Thymus (tissue), 11 donors: ENCODE measurements around the gene STARD3. TPM values are rescaled to one million over a fixed set of nuclear protein-coding genes. Genes with fewer than 3 reads are reported as not detected.

ENCODE experiments used
- DNase-seq, 9 donors: peaks; one replicate each; pipeline ENCODE4 v3.0.0-alpha.2; 2013; ENCODE audit warnings: low spot score in 9 of 9, low read depth in 6 of 9, missing footprints in 1 of 9
- H3K27ac ChIP-seq, 2 donors: one replicate each; pipeline ENCODE4 v1.5.1; 2013; ENCODE audit warnings: control low read depth in 1 of 2, low read depth in 1 of 2, low read length in 1 of 2, mild to moderate bottlenecking in 1 of 2, moderate library complexity in 1 of 2
- H3K27me3 ChIP-seq, 2 donors: one replicate each; pipeline ENCODE4 v1.5.1; 2013; ENCODE audit warnings: low read length in 1 of 2; ENCODE audit not compliant: control insufficient read depth in 2 of 2, insufficient read depth in 1 of 2
- H3K36me3 ChIP-seq, 2 donors: one replicate each; pipeline ENCODE4 v1.5.1; 2013; ENCODE audit warnings: low read length in 1 of 2, mild to moderate bottlenecking in 1 of 2, moderate library complexity in 1 of 2; ENCODE audit not compliant: control insufficient read depth in 2 of 2, insufficient read depth in 2 of 2
- H3K4me1 ChIP-seq, 2 donors: one replicate each; pipeline ENCODE4 v1.5.1; 2013; ENCODE audit warnings: low read length in 2 of 2; ENCODE audit not compliant: control insufficient read depth in 2 of 2, insufficient read depth in 2 of 2
- H3K4me3 ChIP-seq, 2 donors: one replicate each; pipeline ENCODE4 v1.5.1; 2013; ENCODE audit warnings: low read length in 2 of 2, control low read depth in 1 of 2, mild to moderate bottlenecking in 1 of 2
- H3K9me3 ChIP-seq, 2 donors: one replicate each; pipeline ENCODE4 v1.5.1; 2013; ENCODE audit warnings: low read length in 1 of 2, mild to moderate bottlenecking in 1 of 2; ENCODE audit not compliant: control insufficient read depth in 2 of 2, insufficient read depth in 1 of 2
- WGBS: extraction: QIAGEN DNeasy Blood & Tissue Kit; methylation state at CpG from one replicate; pipeline ENCODE4 v1.1.7; 2013; 5-methylcytosine and 5-hydroxymethylcytosine counted together
- polyA plus RNA-seq: library from polyadenylated mRNA; stranded (reverse); fragments of 200-250 nt; gene quantifications from one replicate; pipeline ENCODE4 v1.2.3, GENCODE V29; 2013
- total RNA-seq: library from RNA; stranded (reverse); fragments of 120-200 nt; gene quantifications from one replicate; pipeline ENCODE4 v1.2.4, GENCODE V29; 2013
- donor health status: healthy.

Gene STARD3
- total and polyA plus RNA-seq, 2 donors = 15.1 to 113 TPM

- peaks cover 0 to 5% of the 10 kb centered on the region in 2 donors for H3K9me3 ChIP-seq
- H3K36me3 ChIP-seq = no peaks in the 10 kb centered on the region
- DNase-seq = peak in 4 of 9 donors; percentile 32 to 74 (median 48)
- peaks cover 14 to 49% of the 10 kb centered on the region in 2 donors for H3K4me1 ChIP-seq
- no peak overlapping the region for H3K27ac ChIP-seq
- H3K27me3 ChIP-seq = peaks cover 13 to 40% of the 10 kb centered on the region in 2 donors
- 48% methylated on average over 13 of the region's 13 CpGs for WGBS
- no peak overlapping the region for H3K4me3 ChIP-seq
Observed at GRCh38 chr17:39632153-39632941, 4.6 kb upstream of the STARD3 start.

GRCh38 chr17:39633570-39634183 lies 3.3 kb upstream of the STARD3 start:
- H3K27me3 ChIP-seq = peaks cover 4 to 27% of the 10 kb centered on the region in 2 donors

GRCh38 chr17:39634384-39634871 lies 2.5 kb upstream of the STARD3 start:
- 53% methylated on average over 2 of the region's 2 CpGs for WGBS
- no peak overlapping the region for H3K4me3 ChIP-seq
- H3K27ac ChIP-seq = no peak overlapping the region
- H3K9me3 ChIP-seq = peaks cover 0 to 2% of the 10 kb centered on the region in 2 donors
- no peaks in the 10 kb centered on the region for H3K36me3 ChIP-seq
- peaks cover 0 to 19% of the 10 kb centered on the region in 2 donors for H3K27me3 ChIP-seq
- DNase-seq = peak in 3 of 9 donors; percentile 26 to 63 (median 49)
- peaks cover 28 to 68% of the 10 kb centered on the region in 2 donors for H3K4me1 ChIP-seq

More at GRCh38 chr17:39633570-39634183, 3.3 kb upstream of the STARD3 start:
- Histone ChIP-seq H3K4me1 (peaks cover 25 to 60% of the 10 kb centered on the region in 2 donors), H3K36me3 (no peaks in the 10 kb centered on the region), H3K27ac (no peak overlapping the region), H3K4me3 (no peak overlapping the region), H3K9me3 (peaks cover 0 to 2% of the 10 kb centered on the region in 2 donors)
- WGBS = 93% methylated on average over 8 of the region's 8 CpGs
- no peak for DNase-seq

- H3K36me3 ChIP-seq = peaks cover 0 to 3% of the 10 kb centered on the region in 2 donors
- no peak overlapping the region for H3K27ac ChIP-seq
- no peak for DNase-seq
- H3K9me3 ChIP-seq = peaks cover 0 to 2% of the 10 kb centered on the region in 2 donors
- H3K27me3 ChIP-seq = peaks cover 0 to 8% of the 10 kb centered on the region in 2 donors
- H3K4me1 ChIP-seq = peaks cover 28 to 81% of the 10 kb centered on the region in 2 donors
- H3K4me3 ChIP-seq = no peak overlapping the region
- 95% methylated on average over 8 of the region's 8 CpGs for WGBS
Observed at GRCh38 chr17:39635614-39636176, 1.2 kb upstream of the STARD3 start.

- 27% methylated on average over 6 of the region's 6 CpGs for WGBS
- peaks cover 0 to 2% of the 10 kb centered on the region in 2 donors for H3K9me3 ChIP-seq
- H3K27ac ChIP-seq = peak overlapping the region; percentile 76 to 89
- no peak for DNase-seq
- H3K36me3 ChIP-seq = peaks cover 0 to 3% of the 10 kb centered on the region in 2 donors
- H3K4me1 ChIP-seq = peaks cover 27 to 80% of the 10 kb centered on the region in 2 donors
- H3K4me3 ChIP-seq = peak overlapping the region; percentile 88 to 92
- H3K27me3 ChIP-seq = peaks cover 0 to 5% of the 10 kb centered on the region in 2 donors
Observed at GRCh38 chr17:39636587-39636926, 387 bp upstream of the STARD3 start.

- H3K4me3 ChIP-seq = peak overlapping the region; percentile 88 to 92
- no peak for DNase-seq
- H3K27me3 ChIP-seq = no peaks in the 10 kb centered on the region
- peaks cover 21 to 64% of the 10 kb centered on the region in 2 donors for H3K4me1 ChIP-seq
- H3K9me3 ChIP-seq = peaks cover 0 to 2% of the 10 kb centered on the region in 2 donors
- H3K27ac ChIP-seq = no peak overlapping the region
- H3K36me3 ChIP-seq = peaks cover 0 to 3% of the 10 kb centered on the region in 2 donors
- WGBS = 97% methylated on average over 7 of the region's 7 CpGs
Observed at GRCh38 chr17:39638317-39638716, 1.4 kb downstream of the STARD3 start.

- WGBS = 92% methylated on average over 2 of the region's 2 CpGs
- H3K4me1 ChIP-seq = peaks cover 21 to 58% of the 10 kb centered on the region in 2 donors
Observed at GRCh38 chr17:39639043-39639442, 2.1 kb downstream of the STARD3 start.

GRCh38 chr17:39639566-39640458 lies 2.9 kb downstream of the STARD3 start:
- 97% methylated on average over 11 of the region's 11 CpGs for WGBS
- peaks cover 21 to 51% of the 10 kb centered on the region in 2 donors for H3K4me1 ChIP-seq
- peaks cover 0 to 2% of the 10 kb centered on the region in 2 donors for H3K9me3 ChIP-seq
- no peaks in the 10 kb centered on the region for H3K27me3 ChIP-seq
- H3K36me3 ChIP-seq = peaks cover 0 to 3% of the 10 kb centered on the region in 2 donors
- DNase-seq = no peak
- H3K4me3 ChIP-seq = no peak overlapping the region
- H3K27ac ChIP-seq = no peak overlapping the region

More at GRCh38 chr17:39639043-39639442, 2.1 kb downstream of the STARD3 start:
- Histone ChIP-seq H3K27ac (no peak overlapping the region), H3K4me3 (no peak overlapping the region), H3K36me3 (peaks cover 0 to 3% of the 10 kb centered on the region in 2 donors), H3K9me3 (peaks cover 0 to 2% of the 10 kb centered on the region in 2 donors), H3K27me3 (no peaks in the 10 kb centered on the region)
- DNase-seq = no peak
